K562 treated with DMSO at 1 percent for 24 hours (cell line): ENCODE data around the gene IGFBP1. TPM values are rescaled to one million over a fixed set of nuclear protein-coding genes. Genes with fewer than 3 reads are reported as not detected.

Experiments
- total RNA-seq: library from RNA; unstranded; fragments of 300-600 nt; gene quantifications from 2 replicates; pipeline ENCODE4 v1.2.3, GENCODE V29; 2022; ENCODE audit warnings: low read depth; ENCODE audit not compliant: insufficient read depth

Gene IGFBP1
- not detected in 2 replicates for total RNA-seq

GRCh38 chr7:45888185-45888992, at the start of gene IGFBP1:
TSS of gene IGFBP1 (plus strand) at chr7:45888488. CDS start at chr7:45888653, 165 bp downstream.

GRCh38 chr7:45873035-45873354, 15.3 kb upstream of the IGFBP1 start, which contains the start of gene CCDC201:
TSS of gene CCDC201 (minus strand) at chr7:45873082. CDS start at chr7:45873007, 75 bp downstream.

DNA sequence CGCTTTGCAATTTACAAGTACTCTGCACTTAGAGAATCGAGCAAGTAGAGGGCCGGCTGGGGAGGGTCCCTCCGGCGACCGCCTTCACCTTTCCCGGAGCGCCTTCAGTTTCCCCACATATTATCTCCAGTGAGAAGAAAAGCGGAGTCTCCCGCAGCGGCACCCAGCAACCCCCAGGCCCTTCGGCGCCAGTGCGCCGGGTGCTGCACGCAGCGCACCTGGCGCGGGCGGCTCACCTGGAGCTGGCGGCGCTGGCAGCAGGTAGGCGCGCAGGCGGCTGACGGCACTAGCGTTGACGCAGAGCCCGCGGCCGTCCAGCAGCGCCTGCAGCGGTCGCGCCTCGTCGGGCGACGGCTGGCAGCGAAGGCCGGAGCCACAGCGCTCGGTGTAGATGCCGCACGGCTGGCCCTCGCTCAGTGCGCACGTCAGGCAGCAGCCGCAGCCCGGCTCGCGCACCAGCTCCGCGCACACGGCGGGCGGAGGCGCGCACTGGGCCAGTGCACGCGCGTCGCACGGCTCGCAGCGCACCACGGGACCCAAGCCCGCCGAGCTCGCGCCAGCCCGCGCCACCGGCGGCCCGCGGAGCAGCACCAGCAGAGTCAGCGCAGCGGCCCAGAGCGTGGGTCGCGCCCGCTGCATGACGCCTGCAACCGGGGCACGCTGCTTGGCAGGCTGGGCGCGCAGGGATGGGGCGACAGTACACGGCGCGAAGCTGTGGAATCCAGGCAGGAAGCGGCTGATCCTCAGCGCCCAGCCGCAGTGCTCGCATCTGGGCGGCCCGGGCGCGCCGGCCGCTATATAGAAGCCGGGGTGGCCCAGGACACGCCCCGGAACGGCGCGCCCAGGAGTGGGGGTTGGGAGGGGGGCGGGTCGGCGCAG, 32.5 kb downstream of the IGFBP1 start, which contains the start of gene IGFBP3:
IGFBP3 (minus strand) TSS at position 771 of the 879 bp plus-strand sequence; CDS start at position 639, 132 bp downstream.

Other genes starting within 250 kb of the IGFBP1 start
- not detected in 2 replicates for gene CCDC201, start 15.4 kb upstream of the IGFBP1 start, total RNA-seq
- not detected in 2 replicates for gene IGFBP3, start 32.8 kb downstream of the IGFBP1 start, total RNA-seq